Endodermal cell (in vitro differentiated cells): ENCODE measurements around the gene SORCS2. TPM values are rescaled to one million over a fixed set of nuclear protein-coding genes. Genes with fewer than 3 reads are reported as not detected.

Experiments used
- DNase-seq: peaks from one replicate; pipeline ENCODE4 v3.0.0-alpha.2; 2017
- H3K27ac ChIP-seq: 2 replicates; pipeline ENCODE4 v1.5.1; 2013; ENCODE audit warnings: mild to moderate bottlenecking, low read depth, low read length, moderate library complexity
- H3K27me3 ChIP-seq: 2 replicates; pipeline ENCODE4 v1.6.1; 2013; ENCODE audit warnings: mild to moderate bottlenecking, low read length, moderate library complexity; ENCODE audit not compliant: insufficient read depth, control insufficient read depth, poor library complexity, severe bottlenecking
- H3K36me3 ChIP-seq: 2 replicates; pipeline ENCODE4 v1.7.0; 2013; ENCODE audit warnings: mild to moderate bottlenecking, low read length, moderate library complexity; ENCODE audit not compliant: control insufficient read depth, insufficient read depth
- H3K4me1 ChIP-seq: one replicate; pipeline ENCODE4 v1.7.0; 2013; ENCODE audit warnings: low read length; ENCODE audit not compliant: control insufficient read depth, insufficient read depth
- H3K4me3 ChIP-seq: 2 replicates; pipeline ENCODE4 v1.5.1; 2013; ENCODE audit warnings: mild to moderate bottlenecking, low read length, moderate library complexity
- H3K9ac ChIP-seq: 2 replicates; pipeline ENCODE4 v1.6.1; 2013; ENCODE audit warnings: mild to moderate bottlenecking, low read length, moderate library complexity; ENCODE audit not compliant: poor library complexity, severe bottlenecking; ENCODE audit errors: extremely low read depth
- H3K9me3 ChIP-seq: 2 replicates; pipeline ENCODE4 v1.6.1; 2013; ENCODE audit warnings: mild to moderate bottlenecking, low read length, moderate library complexity; ENCODE audit not compliant: control insufficient read depth
- H3K27ac Mint-ChIP-seq: 2 replicates; pipeline ENCODE4 v1.8.0; 2020; ENCODE audit warnings: mixed read lengths
- H3K27me3 Mint-ChIP-seq: 2 replicates; pipeline ENCODE4 v1.8.0; 2021; ENCODE audit warnings: mild to moderate bottlenecking, mixed read lengths; ENCODE audit not compliant: insufficient read depth
- H3K36me3 Mint-ChIP-seq: 2 replicates; pipeline ENCODE4 v1.8.0; 2020; ENCODE audit warnings: low read depth, mixed read lengths
- H3K4me1 Mint-ChIP-seq: 2 replicates; pipeline ENCODE4 v1.8.0; 2020; ENCODE audit warnings: mixed read lengths
- H3K4me3 Mint-ChIP-seq: 2 replicates; pipeline ENCODE4 v1.8.0; 2020; ENCODE audit warnings: mild to moderate bottlenecking, moderate library complexity, mixed read lengths
- H3K9me3 Mint-ChIP-seq: 2 replicates; pipeline ENCODE4 v1.8.0; 2020; ENCODE audit warnings: mild to moderate bottlenecking, mixed read lengths
- CTCF ChIP-seq: fragments of 200-600 bp; sonication (generic); conservative IDR thresholded peaks from 2 replicates; pipeline ENCODE4 v1.5.0; 2021; ENCODE audit warnings: antibody characterized with exemption, mild to moderate bottlenecking
- WGBS, 2 experiments: methylation state at CpG; one replicate each; pipeline versions ENCODE4 v1.1.5 to v1.1.7; 2013; ENCODE audit warnings: missing lambda C conversion rate in 2 of 2, mixed read lengths in 1 of 2; ENCODE audit not compliant: insufficient coverage in 1 of 2, insufficient read length in 1 of 2; 5-methylcytosine and 5-hydroxymethylcytosine counted together
- total RNA-seq, 2 donors: library from RNA; stranded (reverse); fragmentation: NEBNext Ultra II Directional in 1 of 2; extraction: Animal tissue kit (Norgen Biotek cat#: 25700) in 1 of 2; gene quantifications; 2 replicates in 1 of 2; 3 replicates in 1 of 2; pipeline ENCODE4 v1.2.1, GENCODE V29; 2021

The SORCS2 gene
- total RNA-seq, 2 donors from 2014 or later = 1.4 to 1.9 TPM

GRCh38 chr4:7625071-7625470 is 432.7 kb downstream of the SORCS2 start:
- WGBS, 2 experiments = 89 to 100% methylated on average over 3 of the region's 3 CpGs
- DNase-seq = no peak
- no peak overlapping the region for H3K9ac ChIP-seq
- Mint-ChIP-seq H3K27me3 (peaks cover 2% of the 10 kb centered on the region), H3K27ac (no peak overlapping the region), H3K4me1 (no peaks in the 10 kb centered on the region), H3K36me3 (no peaks in the 10 kb centered on the region), H3K4me3 (no peak overlapping the region), H3K9me3 (no peaks in the 10 kb centered on the region)
- no peak overlapping the region for H3K4me3 ChIP-seq
- no peaks in the 10 kb centered on the region for H3K9me3 ChIP-seq
- no peaks in the 10 kb centered on the region for H3K27me3 ChIP-seq
- no peaks in the 10 kb centered on the region for H3K36me3 ChIP-seq
- H3K4me1 ChIP-seq = no peaks in the 10 kb centered on the region
- no peak for TF ChIP-seq CTCF
- H3K27ac ChIP-seq = no peak overlapping the region

- WGBS, 2 experiments = 88 to 94% methylated on average over 2 to 7 of the region's 7 CpGs
- no peaks in the 10 kb centered on the region for H3K9me3 ChIP-seq
- Mint-ChIP-seq H3K27me3 (peaks cover 2% of the 10 kb centered on the region), H3K27ac (no peak overlapping the region), H3K36me3 (no peaks in the 10 kb centered on the region), H3K9me3 (no peaks in the 10 kb centered on the region), H3K4me3 (no peak overlapping the region), H3K4me1 (no peaks in the 10 kb centered on the region)
- no peaks in the 10 kb centered on the region for H3K4me1 ChIP-seq
- H3K9ac ChIP-seq = no peak overlapping the region
- no peak overlapping the region for H3K27ac ChIP-seq
- no peaks in the 10 kb centered on the region for H3K36me3 ChIP-seq
- DNase-seq = no peak
- no peaks in the 10 kb centered on the region for H3K27me3 ChIP-seq
- no peak for TF ChIP-seq CTCF
- H3K4me3 ChIP-seq = no peak overlapping the region
These were observed 434.2 kb downstream of the SORCS2 start for GRCh38 chr4:7626531-7626930.

GRCh38 chr4:7627251-7628250 is 435.2 kb downstream of the SORCS2 start:
- no peaks in the 10 kb centered on the region for H3K4me1 Mint-ChIP-seq
- no peaks in the 10 kb centered on the region for H3K9me3 ChIP-seq
- WGBS, 2 experiments = 91 to 93% methylated on average over 12 to 18 of the region's 18 CpGs
- H3K4me3 Mint-ChIP-seq = no peak overlapping the region
- no peaks in the 10 kb centered on the region for H3K27me3 ChIP-seq
- no peaks in the 10 kb centered on the region for H3K36me3 Mint-ChIP-seq
- TF ChIP-seq CTCF = no peak
- no peaks in the 10 kb centered on the region for H3K9me3 Mint-ChIP-seq
- no peak overlapping the region for H3K27ac Mint-ChIP-seq
- no peak overlapping the region for H3K27ac ChIP-seq
- H3K4me1 ChIP-seq = no peaks in the 10 kb centered on the region
- no peak for DNase-seq
- H3K36me3 ChIP-seq = no peaks in the 10 kb centered on the region
- H3K4me3 ChIP-seq = no peak overlapping the region
- peaks cover 2% of the 10 kb centered on the region for H3K27me3 Mint-ChIP-seq
- no peak overlapping the region for H3K9ac ChIP-seq
